Stimulated activated CD4-positive, alpha-beta T cell treated with anti-CD3 and anti-CD28 coated beads, Interleukin-1b, Interleukin-23, amount 100 ng/mL, for 48 hours (primary cell): ENCODE measurements around the gene SPTAN1.
A peak's percentile ranks its signal among the peaks of the same experiment; 100 is the strongest.
"Not testable (repeated sequence)": the region's sequence is repeated elsewhere in the genome, so short reads cannot be mapped to it uniquely, and the experiment has no call there.

Experiments
- DNase-seq: peaks from one replicate; pipeline ENCODE4 v3.0.0-alpha.2; 2020

Gene SPTAN1

GRCh38 chr9:128553728-128554127 is 1.3 kb downstream of the SPTAN1 start:
- no peak for DNase-seq

DNA sequence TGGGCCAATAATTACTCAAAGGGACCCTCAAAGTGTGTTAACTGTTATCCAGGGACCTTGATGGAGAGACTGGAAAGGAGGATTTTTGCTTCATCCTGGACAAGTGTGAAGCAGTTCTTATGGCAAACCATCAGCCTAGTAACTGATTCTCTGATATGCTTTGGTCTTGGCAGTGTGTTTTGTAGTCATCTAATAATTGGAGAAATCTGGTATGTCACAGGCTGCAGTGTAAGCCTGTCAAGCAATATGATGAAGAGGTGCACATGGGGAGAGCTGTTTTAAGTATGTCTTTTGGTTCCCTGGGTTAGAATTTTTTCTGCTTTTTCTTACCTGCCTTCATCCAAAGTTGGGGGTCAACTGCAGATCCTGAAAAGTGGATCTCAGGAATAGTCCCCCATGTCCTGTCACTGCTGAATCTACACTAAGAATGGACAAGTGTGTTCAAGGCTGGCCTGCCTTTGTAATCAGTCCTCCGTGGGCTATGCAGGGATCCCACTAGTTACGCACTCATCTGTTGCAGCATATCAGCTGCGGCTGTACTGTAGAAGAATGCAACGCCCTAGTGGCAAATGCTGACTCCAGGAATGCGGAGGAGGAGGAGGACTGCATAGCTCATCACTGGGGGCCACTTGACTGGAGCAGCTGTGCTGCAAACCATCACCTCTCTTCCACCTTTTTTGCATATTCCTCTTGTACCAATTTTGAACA is 1.9 kb downstream of the SPTAN1 start:
- peak; percentile 41 for DNase-seq

DNA sequence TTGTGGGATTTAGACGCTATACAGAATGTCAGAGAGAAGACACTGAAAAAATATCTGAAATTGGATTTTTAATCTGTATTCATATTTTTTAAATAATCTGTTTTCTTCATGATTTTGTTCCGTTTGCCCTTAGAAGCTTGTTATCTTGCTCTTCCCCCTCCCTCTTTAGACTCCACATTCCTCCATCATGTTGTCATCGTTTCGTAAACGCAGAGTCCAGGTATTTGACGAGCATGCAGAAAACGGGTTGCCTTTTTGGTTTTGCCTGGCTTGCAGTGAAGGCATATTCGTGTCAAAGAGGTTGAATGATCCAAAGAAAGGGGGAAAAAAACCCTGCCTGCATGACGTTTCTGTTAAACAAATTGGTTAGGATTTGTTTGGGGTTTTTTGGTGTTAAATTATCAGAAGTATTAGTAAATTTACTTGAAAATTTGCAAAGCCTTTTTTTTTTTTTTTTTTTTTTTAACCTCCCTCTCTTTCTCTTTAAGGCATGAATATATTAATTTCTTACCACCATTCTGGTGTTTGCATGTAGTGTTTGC is 2.9 kb downstream of the SPTAN1 start:
- no peak for DNase-seq

DNA sequence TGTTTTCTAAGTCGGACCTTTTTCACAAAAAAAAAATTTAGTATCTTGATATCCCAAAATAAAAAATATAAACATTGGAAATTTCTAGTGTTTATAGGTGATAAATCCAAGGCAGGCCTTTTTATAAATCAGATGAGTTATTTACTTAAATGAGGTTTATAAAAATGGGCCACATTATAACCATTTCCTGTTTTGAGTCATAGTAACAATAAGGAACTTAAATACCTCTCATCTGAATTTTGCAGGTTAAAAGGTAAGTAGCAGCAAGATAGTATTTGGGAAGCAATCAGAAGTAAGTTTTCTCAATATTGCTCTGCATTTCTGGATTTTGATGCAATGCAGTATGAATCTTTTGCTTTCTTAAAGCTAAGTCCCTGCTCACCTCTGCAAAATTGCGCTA is 3.9 kb downstream of the SPTAN1 start:
- DNase-seq: no peak

DNA sequence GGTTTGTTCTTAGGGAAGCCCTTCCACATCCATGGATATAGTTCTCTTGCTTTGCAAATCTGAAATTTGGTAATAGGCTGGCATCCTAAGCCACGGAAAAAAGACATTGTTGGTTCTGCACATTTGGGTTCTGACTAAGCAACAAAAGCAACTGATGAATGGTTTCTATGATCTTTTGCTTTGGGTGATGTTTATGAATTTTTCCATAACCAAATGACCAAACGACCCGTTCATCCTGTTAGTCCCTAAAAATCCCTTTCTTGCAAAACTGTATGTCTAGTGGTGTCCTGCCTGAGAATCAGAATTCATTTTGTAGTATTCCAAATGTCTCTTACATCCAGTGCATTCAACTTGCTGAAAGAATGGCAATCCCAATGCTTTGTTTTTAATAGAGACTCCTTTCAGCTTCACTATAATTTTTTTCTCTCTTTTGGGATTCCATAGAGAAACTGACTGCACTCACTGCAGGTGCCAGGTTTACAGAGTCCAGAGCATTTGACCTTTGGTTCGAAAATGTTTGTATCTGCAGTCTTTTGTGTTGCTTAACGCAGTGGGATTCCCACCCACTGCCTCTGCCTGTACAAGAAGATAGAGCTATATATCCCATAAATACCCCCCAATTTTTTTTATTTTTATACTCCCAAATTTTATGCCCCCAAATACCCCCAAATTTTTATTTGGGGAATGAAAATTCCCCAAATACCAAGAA is 4.7 kb downstream of the SPTAN1 start:
- no peak for DNase-seq

- DNase-seq: peak; percentile 68
These were observed 6.3 kb downstream of the SPTAN1 start for GRCh38 chr9:128558431-128559310.

GRCh38 chr9:128565578-128565977 is 13.2 kb downstream of the SPTAN1 start:
- DNase-seq: no peak

- DNase-seq: no peak
These were observed 16.2 kb downstream of the SPTAN1 start for GRCh38 chr9:128568470-128569078.

DNA sequence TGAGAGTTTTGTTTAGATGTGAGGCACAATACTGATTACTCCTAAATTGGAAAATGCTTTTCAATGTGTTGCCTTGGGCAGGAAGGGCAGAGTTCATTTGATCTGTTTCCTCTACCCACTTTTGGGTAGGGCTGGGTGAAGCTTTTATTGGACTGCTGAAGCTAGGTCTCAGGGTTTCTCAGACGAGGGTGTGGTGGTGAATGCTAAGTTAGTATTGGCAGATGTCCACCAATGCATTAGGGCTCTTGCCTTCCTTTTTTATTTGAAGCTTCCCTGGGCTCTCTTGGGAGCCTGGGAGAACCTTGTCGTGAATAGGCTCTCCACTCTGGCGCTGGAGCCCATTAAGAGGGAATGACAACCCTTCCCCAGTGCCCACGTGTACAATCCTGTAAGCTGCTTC is 23.1 kb downstream of the SPTAN1 start:
- DNase-seq: no peak

DNA sequence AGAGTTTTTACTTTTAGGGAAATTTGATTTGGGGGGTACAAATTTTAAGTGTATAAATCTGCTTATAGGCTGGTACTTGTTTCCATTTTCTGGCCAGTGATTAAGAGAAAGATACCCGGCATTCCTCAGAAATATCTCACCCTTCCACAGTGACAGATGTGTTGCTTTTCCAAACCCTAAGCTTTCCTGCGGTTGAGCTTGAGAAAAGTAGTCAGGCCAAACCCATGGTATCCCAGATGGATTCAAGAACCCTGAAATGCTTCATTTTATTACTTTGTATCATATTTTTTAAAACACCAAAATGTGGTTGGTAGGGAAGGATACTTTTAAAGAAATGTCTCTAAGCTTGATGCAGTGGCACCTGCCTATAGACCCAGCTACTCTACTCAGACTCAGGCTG is 23.5 kb downstream of the SPTAN1 start:
- DNase-seq: no peak

- no peak for DNase-seq
These were observed 24.8 kb downstream of the SPTAN1 start for GRCh38 chr9:128577206-128577605.

DNA sequence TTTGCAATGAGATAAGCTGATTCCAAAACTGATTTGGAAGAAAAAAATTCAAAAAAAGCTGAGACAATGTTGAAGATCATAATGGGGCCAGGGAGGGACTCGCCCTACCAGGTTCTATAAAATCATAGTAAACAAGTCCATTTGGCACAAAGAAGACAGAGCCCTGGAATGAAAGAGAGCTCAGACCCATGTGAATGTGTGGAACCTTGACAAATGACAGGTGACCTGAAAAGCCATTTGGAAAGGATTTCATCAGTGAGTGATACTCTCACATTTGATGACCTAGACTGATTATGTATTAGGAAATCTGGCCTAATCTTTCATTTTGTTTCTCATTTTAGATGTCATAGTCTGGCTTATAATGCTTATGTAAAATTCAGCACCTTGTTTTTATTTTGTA is 26.8 kb downstream of the SPTAN1 start:
- no peak for DNase-seq

- DNase-seq: no peak
These were observed 28.3 kb downstream of the SPTAN1 start for GRCh38 chr9:128580731-128581130.

DNA sequence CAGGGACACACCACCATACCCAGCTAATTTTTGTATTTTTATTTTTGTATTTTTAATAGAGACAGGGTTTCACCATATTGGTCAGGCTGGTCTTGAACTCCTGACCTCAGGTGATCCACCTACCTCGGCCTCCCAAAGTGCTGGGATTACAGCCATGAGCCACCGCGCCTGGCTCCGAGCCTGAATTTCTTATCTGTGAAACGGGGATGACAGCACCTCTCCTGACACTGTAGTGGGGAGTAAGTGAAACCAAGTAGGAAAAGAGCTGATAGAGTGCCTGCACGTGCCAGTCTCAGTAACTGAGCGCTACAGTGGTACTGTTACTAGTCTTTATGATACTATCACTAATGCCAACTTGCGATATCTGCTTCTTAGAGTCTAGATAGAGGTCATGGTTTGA is 32.8 kb downstream of the SPTAN1 start:
- DNase-seq: not testable (repeated sequence)

- DNase-seq: not testable (repeated sequence)
These were observed 34.5 kb downstream of the SPTAN1 start for GRCh38 chr9:128586934-128587333.

DNA sequence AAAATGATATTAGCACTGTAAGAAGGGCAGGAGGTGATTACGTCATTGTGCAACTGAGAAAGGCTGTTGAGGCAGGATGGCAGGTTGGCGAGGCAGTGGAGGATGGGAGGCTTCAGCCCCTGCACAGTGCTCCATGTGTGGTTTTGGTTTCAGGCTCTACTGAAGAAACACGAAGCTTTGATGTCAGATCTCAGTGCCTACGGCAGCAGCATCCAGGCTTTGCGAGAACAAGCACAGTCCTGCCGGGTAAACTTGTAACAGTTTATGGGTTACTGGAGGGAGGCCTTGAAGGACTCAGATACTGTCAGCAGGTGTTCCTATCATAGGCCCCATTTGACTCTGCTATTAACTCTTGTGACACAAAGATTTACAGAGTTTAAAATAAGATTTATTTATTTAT is 35.1 kb downstream of the SPTAN1 start:
- DNase-seq: peak; percentile 62

GRCh38 chr9:128588581-128589233 is 36.3 kb downstream of the SPTAN1 start:
- DNase-seq: no peak

- no peak for DNase-seq
These were observed 40.7 kb downstream of the SPTAN1 start for GRCh38 chr9:128593039-128593438.

DNA sequence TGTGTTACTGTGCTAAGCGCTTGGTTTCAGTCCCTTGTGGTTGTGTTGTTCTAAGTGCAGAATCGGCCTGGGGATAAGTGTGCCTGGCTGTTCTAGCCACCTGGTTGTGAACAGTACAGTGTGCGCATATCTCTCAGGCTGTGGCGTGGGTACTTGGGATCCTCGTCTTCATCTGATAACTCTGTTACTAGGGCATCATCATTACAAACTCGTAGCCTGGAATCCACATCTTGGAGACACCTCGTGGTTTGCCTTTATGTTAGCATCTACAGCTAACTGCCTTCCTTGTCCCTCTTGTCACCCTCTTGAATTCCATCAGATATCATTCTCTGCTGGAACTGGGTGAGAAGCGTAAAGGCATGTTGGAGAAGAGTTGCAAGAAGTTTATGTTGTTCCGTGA is 41.5 kb downstream of the SPTAN1 start:
- DNase-seq: no peak

DNA sequence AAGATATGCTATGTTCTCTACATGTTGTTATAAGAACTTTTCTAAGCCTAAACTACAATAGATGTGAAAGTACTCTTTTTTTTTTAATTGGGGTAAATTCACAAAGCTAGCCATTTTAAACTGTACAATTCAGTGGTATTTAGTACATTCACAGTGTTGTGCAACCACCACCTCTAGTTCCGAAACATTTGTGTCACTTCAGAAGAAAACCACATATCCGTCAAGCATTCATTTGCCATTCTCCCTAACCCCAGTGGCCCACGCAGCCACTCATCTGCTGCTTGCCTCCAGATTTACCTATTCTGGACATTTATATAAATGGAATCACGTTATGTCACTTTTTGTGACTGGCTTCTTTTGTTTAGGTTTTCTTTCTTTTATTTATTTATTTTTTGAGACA is 43.1 kb downstream of the SPTAN1 start:
- no peak for DNase-seq

DNA sequence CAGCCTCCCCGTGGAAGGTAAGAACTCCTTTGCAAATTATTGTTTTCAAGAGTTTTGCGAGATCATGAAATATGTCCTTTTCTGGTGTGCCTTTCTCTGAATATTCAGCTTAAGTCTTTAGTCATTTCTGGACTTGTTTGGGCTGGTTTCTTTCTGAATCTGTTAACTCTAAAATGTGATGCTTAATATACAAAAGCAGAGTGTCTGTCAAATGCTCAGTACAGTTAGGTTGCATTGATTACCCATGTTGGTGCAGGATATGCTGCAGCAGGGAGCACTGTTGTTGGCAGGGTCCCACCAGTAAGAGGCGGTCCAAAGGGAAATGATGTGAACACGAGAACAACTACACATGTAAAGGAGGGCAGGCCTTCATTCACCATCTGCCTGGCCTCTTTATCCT is 47.7 kb downstream of the SPTAN1 start:
- DNase-seq: no peak

DNA sequence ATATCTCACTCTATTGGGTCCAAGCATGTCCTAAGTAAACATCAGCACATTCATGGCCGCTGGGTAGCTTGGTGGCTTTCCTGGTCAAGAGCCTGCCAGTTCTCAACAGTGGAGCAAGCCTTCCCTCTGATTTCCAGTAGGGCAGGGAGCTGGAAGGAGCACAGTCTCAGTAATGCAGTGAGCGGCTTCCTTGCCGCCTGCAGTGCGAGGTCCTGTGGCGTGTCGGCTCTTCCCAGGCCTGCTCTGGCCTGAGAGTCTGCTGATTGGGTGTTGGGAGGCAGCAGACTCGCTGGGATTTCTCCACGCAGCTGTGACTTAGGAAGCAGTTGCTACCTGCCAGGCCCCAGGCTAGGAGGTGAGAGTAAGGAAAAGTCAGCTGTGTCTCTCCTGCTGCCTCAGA is 51.3 kb downstream of the SPTAN1 start:
- DNase-seq: no peak
